ENCODE results near the gene SLFNL1.

The SLFNL1 gene

DNA sequence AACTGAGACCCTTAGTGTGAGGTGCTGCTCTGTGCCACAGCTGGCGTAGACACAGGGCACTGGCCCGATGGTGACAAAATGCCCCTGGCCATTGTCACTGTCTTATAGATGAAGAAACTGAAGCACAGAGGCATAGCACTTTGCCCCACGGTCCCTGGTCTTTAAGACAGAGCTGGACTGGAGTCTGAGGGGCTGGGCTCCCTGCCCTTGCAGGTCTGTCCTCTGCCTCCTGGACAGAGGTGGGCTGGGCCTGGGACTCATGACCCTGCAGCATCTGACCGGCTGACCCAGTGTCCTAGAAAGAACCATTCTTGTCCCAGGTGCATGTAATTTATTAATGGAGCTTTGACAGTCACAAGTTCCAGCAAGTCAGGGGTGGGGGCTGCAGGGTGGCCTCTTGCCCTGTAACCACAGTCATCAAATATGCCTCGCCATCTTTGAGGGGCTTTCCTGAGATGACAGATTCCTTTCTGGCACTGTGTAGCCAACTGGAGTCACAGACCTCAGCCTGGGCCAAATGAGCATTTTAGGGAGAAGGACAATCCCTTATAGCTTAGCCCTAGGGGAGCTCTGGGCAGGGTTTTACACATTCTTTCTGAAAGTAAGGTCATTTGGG lies 6.1 kb downstream of the SLFNL1 start:
- no peak for DNase-seq (ENCODE audit: low read depth)
- TF ChIP-seq, protein P1, sequence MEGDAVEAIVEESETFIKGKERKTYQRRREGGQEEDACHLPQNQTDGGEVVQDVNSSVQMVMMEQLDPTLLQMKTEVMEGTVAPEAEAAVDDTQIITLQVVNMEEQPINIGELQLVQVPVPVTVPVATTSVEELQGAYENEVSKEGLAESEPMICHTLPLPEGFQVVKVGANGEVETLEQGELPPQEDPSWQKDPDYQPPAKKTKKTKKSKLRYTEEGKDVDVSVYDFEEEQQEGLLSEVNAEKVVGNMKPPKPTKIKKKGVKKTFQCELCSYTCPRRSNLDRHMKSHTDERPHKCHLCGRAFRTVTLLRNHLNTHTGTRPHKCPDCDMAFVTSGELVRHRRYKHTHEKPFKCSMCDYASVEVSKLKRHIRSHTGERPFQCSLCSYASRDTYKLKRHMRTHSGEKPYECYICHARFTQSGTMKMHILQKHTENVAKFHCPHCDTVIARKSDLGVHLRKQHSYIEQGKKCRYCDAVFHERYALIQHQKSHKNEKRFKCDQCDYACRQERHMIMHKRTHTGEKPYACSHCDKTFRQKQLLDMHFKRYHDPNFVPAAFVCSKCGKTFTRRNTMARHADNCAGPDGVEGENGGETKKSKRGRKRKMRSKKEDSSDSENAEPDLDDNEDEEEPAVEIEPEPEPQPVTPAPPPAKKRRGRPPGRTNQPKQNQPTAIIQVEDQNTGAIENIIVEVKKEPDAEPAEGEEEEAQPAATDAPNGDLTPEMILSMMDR (conservative IDR thresholded peaks at IDR 0.05; ENCODE audit: low read length) = no peak
- no peak overlapping the region for H3K4me3 ChIP-seq (ENCODE audit: low read length)

DNA sequence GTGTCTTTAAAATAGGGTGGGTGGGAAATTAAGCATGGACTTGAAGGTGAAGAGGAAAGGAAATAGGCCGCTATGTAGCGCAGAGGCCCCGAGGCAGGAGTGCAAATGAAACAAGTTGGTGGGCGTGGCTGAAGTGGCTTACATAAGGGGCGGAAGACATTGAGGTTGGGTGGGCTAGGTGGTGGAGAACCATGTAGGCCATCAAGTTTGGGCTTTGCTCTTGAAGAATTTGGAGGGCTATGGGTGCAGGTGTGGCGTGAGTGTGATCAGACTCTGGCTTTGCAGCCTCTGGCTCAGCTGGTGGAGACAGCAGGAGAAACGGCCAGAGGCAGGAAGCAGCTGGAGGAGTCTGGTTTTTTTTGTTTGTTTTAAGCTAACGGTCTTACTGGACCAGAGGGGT lies 6.7 kb downstream of the SLFNL1 start:
- TF ChIP-seq, protein P1 (conservative IDR thresholded peaks at IDR 0.05; ENCODE audit: low read length) = no peak
- no peak for DNase-seq (ENCODE audit: low read depth)
- H3K4me3 ChIP-seq (ENCODE audit: low read length) = no peak overlapping the region

DNA sequence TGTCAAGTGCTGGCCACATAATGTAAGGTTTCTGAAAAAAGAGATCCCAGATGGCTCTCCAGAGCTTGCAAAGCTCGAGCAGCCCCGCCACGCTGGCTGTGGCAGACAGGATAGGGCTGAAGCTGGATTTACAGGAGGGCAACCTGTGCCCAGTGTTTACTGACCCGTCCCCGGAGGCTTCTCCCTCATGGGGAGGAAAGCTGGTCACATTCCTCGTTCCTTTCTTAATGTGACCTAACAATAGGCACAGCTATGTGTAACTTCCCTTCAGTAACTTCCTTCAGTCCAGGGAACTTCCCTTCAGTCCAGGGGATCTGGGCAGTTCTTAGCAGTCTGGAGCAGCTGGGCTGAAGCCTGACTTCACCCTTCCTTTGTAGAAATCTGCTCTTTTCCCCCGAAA lies 7.7 kb downstream of the SLFNL1 start:
- DNase-seq (ENCODE audit: low read depth) = no peak
- H3K4me3 ChIP-seq (ENCODE audit: low read length) = no peak overlapping the region
- TF ChIP-seq, protein P1 (conservative IDR thresholded peaks at IDR 0.05; ENCODE audit: low read length) = no peak

DNA sequence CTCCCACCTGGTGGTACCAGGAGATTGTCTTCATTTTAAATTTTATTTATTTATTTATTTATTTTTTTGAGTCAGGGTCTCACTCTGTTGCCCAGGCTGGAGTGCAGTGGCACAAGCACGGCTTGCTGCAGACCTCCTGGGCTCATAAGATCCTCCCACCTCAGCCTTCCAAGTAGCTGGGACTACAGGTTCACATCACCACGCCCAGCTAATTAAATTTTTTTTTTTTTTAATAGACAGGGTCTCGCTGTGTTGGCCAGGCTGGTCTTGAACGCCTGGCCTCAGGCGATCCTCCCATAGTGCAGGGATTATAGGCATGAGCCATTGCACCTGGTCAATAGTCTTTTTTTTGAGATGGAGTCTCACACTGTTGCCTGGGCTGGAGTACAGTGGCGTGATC lies 8.5 kb downstream of the SLFNL1 start:
- no peak for DNase-seq (ENCODE audit: low read depth)
- no peak overlapping the region for H3K4me3 ChIP-seq (ENCODE audit: low read length)
- TF ChIP-seq, protein P1 (conservative IDR thresholded peaks at IDR 0.05; ENCODE audit: low read length) = no peak

DNA sequence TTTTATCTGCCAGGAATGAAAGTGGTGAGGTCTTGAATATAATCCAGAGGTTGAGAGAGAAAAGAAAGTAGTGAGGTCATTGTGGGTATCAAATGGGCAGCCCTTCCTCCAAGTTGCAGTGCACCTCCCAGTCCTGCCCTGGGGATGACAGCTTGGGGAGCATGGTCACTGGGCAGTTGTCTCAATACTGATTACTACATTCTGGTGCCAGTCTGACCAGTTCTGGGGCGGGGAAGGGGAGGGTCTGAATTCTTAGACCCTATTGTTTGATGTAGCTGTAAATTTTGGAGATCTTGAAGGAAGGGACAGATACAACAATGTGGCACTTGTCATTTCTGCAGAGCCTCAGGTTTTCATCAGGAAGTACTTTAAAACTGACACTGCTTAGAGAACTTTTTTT lies 11.2 kb downstream of the SLFNL1 start:
- no peak for DNase-seq (ENCODE audit: low read depth)
- TF ChIP-seq, protein P1 (conservative IDR thresholded peaks at IDR 0.05; ENCODE audit: low read length) = no peak
- no peak overlapping the region for H3K4me3 ChIP-seq (ENCODE audit: low read length)

DNA sequence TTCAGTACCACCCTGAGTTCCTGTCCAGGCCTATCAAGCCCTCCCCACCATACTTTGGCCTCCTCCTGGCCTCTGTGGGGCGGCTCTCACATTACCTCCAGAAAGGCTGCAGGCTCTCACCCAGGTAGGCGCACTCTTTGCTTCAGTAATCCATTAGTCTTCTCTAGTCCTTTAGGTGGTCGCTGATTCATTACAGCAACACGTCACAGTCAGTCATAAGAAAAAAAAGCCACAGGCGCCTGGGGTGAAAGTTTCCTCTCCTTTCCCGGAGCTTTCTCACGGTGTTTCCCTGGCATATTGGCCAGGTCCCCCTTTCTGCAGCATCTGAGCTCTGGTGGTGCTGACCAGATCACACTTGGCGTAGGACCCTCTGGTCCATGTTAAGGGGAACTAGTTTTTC lies 12.1 kb downstream of the SLFNL1 start:
- TF ChIP-seq, protein P1 (conservative IDR thresholded peaks at IDR 0.05; ENCODE audit: low read length) = no peak
- no peak for DNase-seq (ENCODE audit: low read depth)
- H3K4me3 ChIP-seq (ENCODE audit: low read length) = no peak overlapping the region

DNA sequence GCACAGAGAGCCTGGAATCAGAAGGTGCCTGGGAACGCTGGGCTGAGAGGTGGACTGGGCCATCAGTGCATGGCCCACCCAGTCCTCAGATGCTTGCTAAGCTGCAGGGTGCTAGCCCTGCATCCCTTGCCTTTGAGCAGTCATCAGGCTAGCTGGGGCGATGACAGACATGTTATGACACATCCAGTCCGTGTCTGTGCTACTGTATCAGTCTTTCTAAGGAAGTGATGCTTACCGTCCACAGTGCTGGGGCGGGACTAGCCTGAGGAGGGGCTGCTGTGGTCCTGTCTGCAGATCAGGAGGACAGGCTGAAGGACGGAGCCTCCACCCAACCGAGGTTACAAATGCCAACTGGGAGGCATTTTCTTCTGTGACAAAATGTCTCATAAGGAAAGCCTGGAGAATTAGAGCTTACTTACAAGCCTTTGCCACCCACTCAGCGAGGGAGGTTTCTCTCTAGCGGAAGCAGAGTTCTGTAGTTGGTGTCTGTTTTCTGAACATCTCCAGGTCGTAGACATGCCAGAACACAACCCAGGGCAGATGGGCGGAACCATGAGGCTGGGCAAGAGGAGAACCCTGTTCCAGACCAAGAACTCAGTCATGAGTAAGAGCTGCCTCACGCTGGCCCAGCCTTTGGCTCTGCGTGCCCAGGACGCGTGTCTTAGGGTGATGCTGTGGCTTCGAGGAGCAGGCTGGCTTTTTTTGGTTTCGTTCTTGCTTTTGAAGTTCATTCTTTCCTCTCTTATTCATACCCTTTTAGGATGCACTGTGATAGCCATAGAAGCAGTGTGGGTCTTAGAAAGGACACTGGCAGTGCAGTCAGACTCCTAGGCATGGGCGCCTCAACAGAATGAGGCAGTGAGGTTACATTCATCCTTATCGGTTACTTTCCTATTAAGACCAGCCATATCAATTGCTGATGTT lies 14.3 kb downstream of the SLFNL1 start:
- peak; percentile 26 for DNase-seq (ENCODE audit: low read depth)
- TF ChIP-seq, protein P1 (conservative IDR thresholded peaks at IDR 0.05; ENCODE audit: low read length) = no peak
- H3K4me3 ChIP-seq (ENCODE audit: low read length) = no peak overlapping the region

Data from AG10803 (cell line).